K562 (cell line): ENCODE results near the gene MEGF10. TPM values are rescaled to one million over a fixed set of nuclear protein-coding genes. Genes with fewer than 3 reads are reported as not detected.

ENCODE experiments used
- DEAF1 ChIP-seq: fragments of 450-650 bp; formaldehyde crosslinking; IDR thresholded peaks from 2 replicates; pipeline ENCODE4 v1.4.0; 2020; ENCODE audit warnings: mild to moderate bottlenecking, moderate library complexity
- HEY1 ChIP-seq: fragments of 250-450 bp; sonication (Bioruptor Pico); IDR thresholded peaks from 2 replicates; pipeline ENCODE4 v1.5.0; 2020; ENCODE audit warnings: mild to moderate bottlenecking, moderate library complexity, borderline replicate concordance
- MTA1 ChIP-seq: fragments of 450-650 bp; IDR thresholded peaks from 2 replicates; pipeline ENCODE4 v1.6.1; 2017; ENCODE audit warnings: borderline replicate concordance
- PPARD ChIP-seq: fragments of 250-450 bp; sonication (Bioruptor Pico); IDR thresholded peaks from 2 replicates; pipeline ENCODE4 v1.8.0; 2022; ENCODE audit warnings: inconsistent platforms, mild to moderate bottlenecking, moderate library complexity
- REST ChIP-seq, 2 experiments: fragments of 450-650 bp; formaldehyde crosslinking in 1 of 2; IDR thresholded peaks; 2 replicates each; pipeline versions ENCODE4 v1.4.0 to v1.6.1; 2014 to 2020; ENCODE audit warnings: mild to moderate bottlenecking in 2 of 2, borderline replicate concordance in 1 of 2, low read depth in 1 of 2
- SMARCB1 ChIP-seq: IDR thresholded peaks from 2 replicates; pipeline ENCODE4 v1.6.1; 2011; ENCODE audit warnings: improper control_type of control experiment, low read depth; ENCODE audit not compliant: insufficient read length
- SRF ChIP-seq, 2 experiments: fragments of 250-450, 450-650 bp in 1 of 2; sonication (Bioruptor Pico) in 1 of 2; sonication (generic) in 1 of 2; formaldehyde crosslinking; IDR thresholded peaks; 2 replicates each; pipeline versions ENCODE4 v1.5.0 to v1.5.1; 2020 to 2022; ENCODE audit warnings: mild to moderate bottlenecking in 1 of 2, missing genetic modification reagents in 1 of 2
- polyA plus RNA-seq, 8 experiments: library from polyadenylated mRNA; depleted of rRNA in 4 of 8; stranded (reverse) in 5 of 8; unstranded in 3 of 8; fragments of >200 nt; fragmentation: Nextera tagmentation in 2 of 8; fragmentation: Illumina TruSeq in 1 of 8; extraction: Ambion mirVana in 2 of 8; extraction: Trizol in 1 of 8; gene quantifications; 2 replicates each; pipeline versions ENCODE4 v1.2.1 to v1.2.3, GENCODE V29; 2011 to 2014; ENCODE audit warnings: inconsistent platforms in 1 of 8, missing spikeins in 1 of 8
- total RNA-seq, 7 experiments: library from RNA; depleted of rRNA in 6 of 7; stranded (reverse); fragments of >200 nt in 6 of 7; fragmentation: Illumina TruSeq in 2 of 7; extraction: Trizol in 2 of 7; gene quantifications; 2 replicates each; pipeline versions ENCODE4 v1.2.1 to v1.2.3, GENCODE V29; 2011 to 2021; ENCODE audit warnings: low replicate concordance in 1 of 7
- TF ChIP-seq, protein P1 (sequence below): fragments of 250-450 bp; sonication (Bioruptor Pico); IDR thresholded peaks from 2 replicates; pipeline ENCODE4 v1.4.0; 2020; ENCODE audit warnings: mild to moderate bottlenecking, moderate library complexity

Gene MEGF10
- total and polyA plus RNA-seq, 9 of the 15 experiments (the other 6 are each of a cell fraction or from before 2014, with no cell fraction given): 0.07 TPM; not detected in 8

DNA sequence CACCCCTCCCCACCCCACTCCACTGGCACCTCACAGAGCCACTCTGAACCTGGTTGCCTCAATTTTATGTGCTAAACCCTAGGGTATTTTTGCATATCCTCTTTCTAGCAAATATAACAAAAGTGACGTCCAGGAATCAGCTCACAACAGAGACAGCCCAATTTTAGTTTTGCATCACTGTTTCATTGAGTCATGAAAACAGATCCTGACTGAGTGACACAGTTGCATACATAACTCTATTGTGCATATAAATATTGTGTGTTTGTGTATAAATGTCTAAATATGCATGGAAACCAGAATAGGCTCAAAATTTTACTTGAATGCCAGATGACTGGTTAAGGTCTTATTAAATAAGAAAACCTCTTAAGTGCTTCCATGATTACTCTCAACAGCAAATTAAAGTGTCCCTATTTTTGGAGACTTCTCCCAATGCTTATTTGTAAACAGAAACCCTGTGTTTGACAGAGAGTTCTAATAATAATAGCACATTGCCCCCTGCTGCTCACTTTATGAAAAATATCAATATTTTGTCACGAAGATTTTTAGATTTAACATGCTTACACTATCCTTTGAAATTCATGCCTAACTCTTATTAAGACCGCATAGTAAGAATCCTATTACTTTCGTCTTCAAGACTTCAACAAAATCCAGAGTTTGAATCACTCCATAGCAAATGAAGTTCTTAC is 151.3 kb downstream of the MEGF10 start (continued):
- TF ChIP-seq REST (IDR thresholded peaks at IDR 0.05; ENCODE audit: borderline replicate concordance) (peak; percentile 40; the same call in 1 of the 2 replicates), REST (CRISPR knock-in tag; IDR thresholded peaks at IDR 0.05; ENCODE audit: low read depth) (no peak), SMARCB1 (no peak), PPARD (CRISPR knock-in tag) (no peak), DEAF1 (CRISPR knock-in tag) (peak; percentile 29; the same call in 1 of the 2 replicates), MTA1 (no peak), HEY1 (CRISPR knock-in tag) (no peak), SRF (CRISPR knock-in tag; IDR thresholded peaks at IDR 0.05) (no peak)
- TF ChIP-seq, protein P1, sequence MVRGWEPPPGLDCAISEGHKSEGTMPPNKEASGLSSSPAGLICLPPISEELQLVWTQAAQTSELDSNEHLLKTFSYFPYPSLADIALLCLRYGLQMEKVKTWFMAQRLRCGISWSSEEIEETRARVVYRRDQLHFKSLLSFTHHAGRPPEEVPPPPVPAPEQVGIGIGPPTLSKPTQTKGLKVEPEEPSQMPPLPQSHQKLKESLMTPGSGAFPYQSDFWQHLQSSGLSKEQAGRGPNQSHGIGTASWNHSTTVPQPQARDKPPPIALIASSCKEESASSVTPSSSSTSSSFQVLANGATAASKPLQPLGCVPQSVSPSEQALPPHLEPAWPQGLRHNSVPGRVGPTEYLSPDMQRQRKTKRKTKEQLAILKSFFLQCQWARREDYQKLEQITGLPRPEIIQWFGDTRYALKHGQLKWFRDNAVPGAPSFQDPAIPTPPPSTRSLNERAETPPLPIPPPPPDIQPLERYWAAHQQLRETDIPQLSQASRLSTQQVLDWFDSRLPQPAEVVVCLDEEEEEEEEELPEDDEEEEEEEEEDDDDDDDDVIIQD (CRISPR knock-in tag): no peak
- TF ChIP-seq, all 486 proteins: peak for 4
